Neural progenitor cell (in vitro differentiated cells): ENCODE measurements around the gene KAZN. TPM values are rescaled to one million over a fixed set of nuclear protein-coding genes. Genes with fewer than 3 reads are reported as not detected.

Experiments
- DNase-seq: peaks from one replicate; pipeline ENCODE4 v3.0.0-alpha.2; 2016; ENCODE audit warnings: low spot score
- H2AFZ ChIP-seq: fragments of 200-600 bp; sonication (generic); replicated peaks from 2 replicates; pipeline ENCODE4 v1.6.1; 2016; ENCODE audit warnings: antibody characterized with exemption
- H3F3A ChIP-seq: fragments of 200-600 bp; sonication (generic); 2 replicates; pipeline ENCODE4 v1.6.1; 2016; ENCODE audit warnings: antibody characterized with exemption, low read depth
- H3K27ac ChIP-seq: fragments of 200-600 bp; sonication (generic); 2 replicates; pipeline ENCODE4 v1.5.1; 2016; ENCODE audit warnings: mild to moderate bottlenecking
- H3K27me3 ChIP-seq: fragments of 200-600 bp; sonication (generic); 2 replicates; pipeline ENCODE4 v1.6.1; 2016; ENCODE audit warnings: mild to moderate bottlenecking, moderate library complexity
- H3K36me3 ChIP-seq: fragments of 200-600 bp; sonication (generic); 2 replicates; pipeline ENCODE4 v1.5.1; 2016
- H3K4me1 ChIP-seq: fragments of 200-600 bp; sonication (generic); 2 replicates; pipeline ENCODE4 v1.6.1; 2016; ENCODE audit warnings: mixed run types
- H3K4me2 ChIP-seq: fragments of 200-600 bp; sonication (generic); 2 replicates; pipeline ENCODE4 v1.6.1; 2016
- H3K4me3 ChIP-seq: fragments of 200-600 bp; sonication (generic); 2 replicates; pipeline ENCODE4 v1.5.1; 2016
- H3K79me2 ChIP-seq: fragments of 200-600 bp; sonication (generic); 2 replicates; pipeline ENCODE4 v1.6.1; 2016; ENCODE audit warnings: low read depth
- H3K9ac ChIP-seq: fragments of 200-600 bp; sonication (generic); 2 replicates; pipeline ENCODE4 v1.6.1; 2016
- H3K9me3 ChIP-seq: fragments of 200-600 bp; sonication (generic); 2 replicates; pipeline ENCODE4 v1.5.1; 2016; ENCODE audit warnings: low read depth
- H4K20me1 ChIP-seq: fragments of 200-600 bp; sonication (generic); 2 replicates; pipeline ENCODE4 v1.6.1; 2016; ENCODE audit warnings: low read depth
- H3K27ac Mint-ChIP-seq: 3 replicates; pipeline ENCODE4 v1.8.0; 2021; ENCODE audit warnings: mixed read lengths
- H3K27me3 Mint-ChIP-seq: 2 replicates; pipeline ENCODE4 v1.8.0; 2022; ENCODE audit warnings: low read depth, mild to moderate bottlenecking, inconsistent platforms, moderate library complexity, mixed read lengths; ENCODE audit not compliant: insufficient read depth
- H3K36me3 Mint-ChIP-seq: 3 replicates; pipeline ENCODE4 v1.8.0; 2021; ENCODE audit warnings: mixed read lengths
- H3K4me1 Mint-ChIP-seq: 3 replicates; pipeline ENCODE4 v1.8.0; 2021; ENCODE audit warnings: mixed read lengths
- H3K4me3 Mint-ChIP-seq: 3 replicates; pipeline ENCODE4 v1.8.0; 2021; ENCODE audit warnings: mild to moderate bottlenecking, moderate library complexity, mixed read lengths
- H3K9me3 Mint-ChIP-seq: 3 replicates; pipeline ENCODE4 v1.8.0; 2020; ENCODE audit warnings: mixed read lengths
- CTCF ChIP-seq: fragments of 200-600 bp; sonication (generic); IDR thresholded peaks from 2 replicates; pipeline ENCODE4 v1.5.1; 2017; ENCODE audit warnings: antibody characterized with exemption, mild to moderate bottlenecking
- EZH2 ChIP-seq: fragments of 200-600 bp; sonication (generic); IDR thresholded peaks from 2 replicates; pipeline ENCODE4 v1.6.1; 2017; ENCODE audit warnings: antibody characterized with exemption, mild to moderate bottlenecking, moderate library complexity
- EZH2phosphoT487 ChIP-seq: fragments of 200-600 bp; sonication (generic); IDR thresholded peaks from 2 replicates; pipeline ENCODE4 v1.6.1; 2017; ENCODE audit warnings: antibody characterized with exemption
- total RNA-seq: library from RNA; depleted of rRNA; stranded (reverse); fragments of >200 nt; gene quantifications from 2 replicates; pipeline ENCODE4 v1.2.3, GENCODE V29; 2015; ENCODE audit warnings: low replicate concordance

Gene KAZN
- total RNA-seq, 1 donor from 2014 or later: 6.1 TPM

DNA sequence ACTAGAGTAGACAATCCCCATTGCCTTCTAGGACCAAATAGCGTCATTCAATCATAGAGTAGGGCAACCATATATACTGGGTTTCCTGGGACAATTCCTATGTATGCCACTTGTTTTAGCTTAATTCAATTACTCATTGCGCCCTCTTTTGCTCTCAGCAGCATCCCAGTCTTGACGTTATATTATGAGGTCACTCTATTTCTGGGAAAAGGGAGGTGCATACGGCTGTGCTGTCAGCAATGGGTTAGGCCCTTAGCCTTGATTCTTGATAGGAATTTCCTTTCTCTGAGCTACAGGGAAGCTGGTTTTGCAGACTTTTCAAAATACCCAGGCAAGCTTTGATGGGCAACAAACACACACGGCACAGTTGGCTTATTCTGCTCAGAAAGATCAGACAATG, 4.4 kb upstream of the KAZN start:
- Histone ChIP-seq H3K4me3 (no peak overlapping the region), H3K27me3 (no peaks in the 10 kb centered on the region), H3K79me2 (no peaks in the 10 kb centered on the region), H4K20me1 (no peaks in the 10 kb centered on the region), H2AFZ (no peak overlapping the region), H3K4me2 (no peak overlapping the region), H3F3A (peaks cover 34% of the 10 kb centered on the region), H3K4me1 (peaks cover 25% of the 10 kb centered on the region), H3K9ac (no peak overlapping the region), H3K9me3 (no peaks in the 10 kb centered on the region), H3K36me3 (no peaks in the 10 kb centered on the region), H3K27ac (no peak overlapping the region)
- Mint-ChIP-seq H3K36me3 (no peaks in the 10 kb centered on the region), H3K27me3 (peaks cover 10% of the 10 kb centered on the region), H3K4me3 (no peak overlapping the region), H3K9me3 (no peaks in the 10 kb centered on the region), H3K27ac (peak overlapping the region; percentile 42), H3K4me1 (peaks cover 55% of the 10 kb centered on the region)
- DNase-seq: no peak
- TF ChIP-seq EZH2 (no peak), CTCF (no peak), EZH2phosphoT487 (no peak)

GRCh38 chr1:14596591-14596990, 1.9 kb upstream of the KAZN start:
- Mint-ChIP-seq H3K27me3 (peaks cover 10% of the 10 kb centered on the region), H3K4me1 (peaks cover 63% of the 10 kb centered on the region), H3K4me3 (peak overlapping the region; percentile 89), H3K27ac (peak overlapping the region; percentile 93), H3K36me3 (no peaks in the 10 kb centered on the region), H3K9me3 (no peaks in the 10 kb centered on the region)
- H3F3A ChIP-seq: peaks cover 59% of the 10 kb centered on the region
- no peak for DNase-seq
- H3K4me2 ChIP-seq: no peak overlapping the region
- no peaks in the 10 kb centered on the region for H3K36me3 ChIP-seq
- H3K9ac ChIP-seq: no peak overlapping the region
- H2AFZ ChIP-seq: no peak overlapping the region
- H3K9me3 ChIP-seq: no peaks in the 10 kb centered on the region
- TF ChIP-seq EZH2phosphoT487: no peak
- peaks cover 19% of the 10 kb centered on the region for H4K20me1 ChIP-seq
- no peaks in the 10 kb centered on the region for H3K27me3 ChIP-seq
- H3K4me3 ChIP-seq: no peak overlapping the region
- H3K27ac ChIP-seq: no peak overlapping the region
- H3K79me2 ChIP-seq: peaks cover 23% of the 10 kb centered on the region
- peaks cover 45% of the 10 kb centered on the region for H3K4me1 ChIP-seq

GRCh38 chr1:14597343-14598006, 1.0 kb upstream of the KAZN start:
- no peaks in the 10 kb centered on the region for H3K27me3 ChIP-seq
- Mint-ChIP-seq H3K27me3 (peaks cover 10% of the 10 kb centered on the region), H3K36me3 (no peaks in the 10 kb centered on the region), H3K27ac (peak overlapping the region; percentile 97), H3K9me3 (no peaks in the 10 kb centered on the region), H3K4me3 (peak overlapping the region; percentile 89), H3K4me1 (peaks cover 65% of the 10 kb centered on the region)
- no peak overlapping the region for H3K27ac ChIP-seq
- H3K36me3 ChIP-seq: no peaks in the 10 kb centered on the region
- peaks cover 53% of the 10 kb centered on the region for H3K4me1 ChIP-seq
- peak overlapping the region; percentile 70 for H3K4me3 ChIP-seq
- H3K79me2 ChIP-seq: peaks cover 27% of the 10 kb centered on the region
- H4K20me1 ChIP-seq: peaks cover 26% of the 10 kb centered on the region
- TF ChIP-seq EZH2phosphoT487: no peak
- TF ChIP-seq EZH2: no peak
- TF ChIP-seq CTCF: no peak
- peak overlapping the region; percentile 78 for H2AFZ ChIP-seq
- H3K9me3 ChIP-seq: no peaks in the 10 kb centered on the region
- DNase-seq: peak; percentile 56
- no peak overlapping the region for H3K9ac ChIP-seq
- peak overlapping the region; percentile 99 for H3K4me2 ChIP-seq
- peaks cover 67% of the 10 kb centered on the region for H3F3A ChIP-seq

GRCh38 chr1:14598007-14598497, 433 bp upstream of the KAZN start:
- H2AFZ ChIP-seq: peak overlapping the region; percentile 78
- peaks cover 69% of the 10 kb centered on the region for H3F3A ChIP-seq
- H3K9me3 ChIP-seq: no peaks in the 10 kb centered on the region
- Mint-ChIP-seq H3K27me3 (peaks cover 10% of the 10 kb centered on the region), H3K27ac (peak overlapping the region; percentile 97), H3K4me3 (peak overlapping the region; percentile 89), H3K9me3 (no peaks in the 10 kb centered on the region), H3K4me1 (peaks cover 65% of the 10 kb centered on the region), H3K36me3 (no peaks in the 10 kb centered on the region)
- H3K4me2 ChIP-seq: peak overlapping the region; percentile 99
- peak overlapping the region; percentile 56 for H3K9ac ChIP-seq
- H3K27me3 ChIP-seq: no peaks in the 10 kb centered on the region
- H3K79me2 ChIP-seq: peaks cover 32% of the 10 kb centered on the region
- H3K4me3 ChIP-seq: peak overlapping the region; percentile 70
- H3K27ac ChIP-seq: peak overlapping the region; percentile 77
- peak; percentile 67 for DNase-seq
- peaks cover 29% of the 10 kb centered on the region for H4K20me1 ChIP-seq
- peaks cover 53% of the 10 kb centered on the region for H3K4me1 ChIP-seq
- no peaks in the 10 kb centered on the region for H3K36me3 ChIP-seq
- no peak for TF ChIP-seq EZH2
- no peak for TF ChIP-seq EZH2phosphoT487
- no peak for TF ChIP-seq CTCF
